HG03175 (cell line): ENCODE results near the gene CEACAM16.

Experiments used
- ATAC-seq: cut with Tn5 transposase; IDR thresholded peaks from one replicate; pipeline ENCODE4 v1.9.1; 2021; ENCODE audit warnings: mild to moderate bottlenecking, moderate library complexity; ENCODE audit not compliant: unreplicated experiment

Gene CEACAM16

GRCh38 chr19:44744871-44745332, 46.0 kb downstream of the CEACAM16 start:
- no peak for ATAC-seq

- no peak for ATAC-seq
Observed at GRCh38 chr19:44745341-44745831, 46.4 kb downstream of the CEACAM16 start.

- ATAC-seq = no peak
Observed at GRCh38 chr19:44745887-44746600, 47.1 kb downstream of the CEACAM16 start.

GRCh38 chr19:44746616-44746945, 47.6 kb downstream of the CEACAM16 start:
- ATAC-seq = no peak

GRCh38 chr19:44746946-44747738, 48.2 kb downstream of the CEACAM16 start:
- no peak for ATAC-seq

GRCh38 chr19:44747739-44748425, 48.9 kb downstream of the CEACAM16 start:
- no peak for ATAC-seq

- ATAC-seq = no peak
Observed at GRCh38 chr19:44748426-44749254, 49.7 kb downstream of the CEACAM16 start, which contains the start of gene BCL3. TSS of gene BCL3 (plus strand) at chr19:44748708. CDS start at chr19:44748791, 83 bp downstream.

GRCh38 chr19:44749292-44749691, 50.3 kb downstream of the CEACAM16 start:
- ATAC-seq = no peak

GRCh38 chr19:44749994-44750393, 51.0 kb downstream of the CEACAM16 start:
- ATAC-seq = no peak

GRCh38 chr19:44752123-44752815, 53.3 kb downstream of the CEACAM16 start:
- ATAC-seq = no peak

GRCh38 chr19:44752816-44753625, 54.1 kb downstream of the CEACAM16 start:
- ATAC-seq = peak; percentile 73

GRCh38 chr19:44753626-44753931, 54.6 kb downstream of the CEACAM16 start:
- no peak for ATAC-seq

GRCh38 chr19:44753932-44754749, 55.2 kb downstream of the CEACAM16 start:
- no peak for ATAC-seq

- no peak for ATAC-seq
Observed at GRCh38 chr19:44754750-44755080, 55.8 kb downstream of the CEACAM16 start.

- no peak for ATAC-seq
Observed at GRCh38 chr19:44755219-44755618, 56.3 kb downstream of the CEACAM16 start.

GRCh38 chr19:44756089-44756562, 57.2 kb downstream of the CEACAM16 start:
- ATAC-seq = no peak

- ATAC-seq = no peak
Observed at GRCh38 chr19:44757057-44757734, 58.2 kb downstream of the CEACAM16 start.
